Ovary (tissue), 3 donors: Measurements from ENCODE around the gene PRDM16.

Experiments used
- POLR2A ChIP-seq: fragments of 450-650 bp; IDR thresholded peaks from one replicate; pipeline ENCODE4 v1.6.1; 2017; ENCODE audit warnings: antibody characterized with exemption, mild to moderate bottlenecking, moderate library complexity
- TF ChIP-seq, protein P1 (sequence below), 3 donors: fragments of 450-650 bp in 2 of 3; fragments of 200-600 bp in 1 of 3; IDR thresholded peaks; one replicate each; pipeline versions ENCODE4 v1.5.1 to v1.8.0; 2016 to 2022; ENCODE audit warnings: antibody characterized with exemption in 3 of 3, mild to moderate bottlenecking in 1 of 3
- donor health status: DM: no; HTN: no; CAD: no.

DNA sequence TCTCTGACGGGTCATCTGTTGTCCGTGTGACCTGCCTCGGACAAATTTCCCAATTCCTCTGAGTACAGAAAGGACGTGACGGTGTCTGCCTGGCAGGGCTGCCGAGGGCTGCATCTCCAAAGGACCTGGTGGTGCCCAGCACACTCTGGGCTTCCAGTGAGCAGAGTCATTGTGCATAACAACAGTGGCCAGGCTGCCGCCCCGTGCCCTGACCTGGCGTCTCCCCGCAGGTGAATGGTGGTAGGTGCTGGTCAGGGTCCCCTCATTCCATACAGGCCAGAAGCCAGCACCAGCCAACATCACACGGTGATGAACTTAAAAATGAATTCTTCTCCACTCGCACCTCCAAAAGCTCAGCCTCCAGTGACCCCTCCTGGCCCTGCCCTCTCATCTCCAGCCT is 28.2 kb downstream of the PRDM16 start:
- TF ChIP-seq, protein P1, sequence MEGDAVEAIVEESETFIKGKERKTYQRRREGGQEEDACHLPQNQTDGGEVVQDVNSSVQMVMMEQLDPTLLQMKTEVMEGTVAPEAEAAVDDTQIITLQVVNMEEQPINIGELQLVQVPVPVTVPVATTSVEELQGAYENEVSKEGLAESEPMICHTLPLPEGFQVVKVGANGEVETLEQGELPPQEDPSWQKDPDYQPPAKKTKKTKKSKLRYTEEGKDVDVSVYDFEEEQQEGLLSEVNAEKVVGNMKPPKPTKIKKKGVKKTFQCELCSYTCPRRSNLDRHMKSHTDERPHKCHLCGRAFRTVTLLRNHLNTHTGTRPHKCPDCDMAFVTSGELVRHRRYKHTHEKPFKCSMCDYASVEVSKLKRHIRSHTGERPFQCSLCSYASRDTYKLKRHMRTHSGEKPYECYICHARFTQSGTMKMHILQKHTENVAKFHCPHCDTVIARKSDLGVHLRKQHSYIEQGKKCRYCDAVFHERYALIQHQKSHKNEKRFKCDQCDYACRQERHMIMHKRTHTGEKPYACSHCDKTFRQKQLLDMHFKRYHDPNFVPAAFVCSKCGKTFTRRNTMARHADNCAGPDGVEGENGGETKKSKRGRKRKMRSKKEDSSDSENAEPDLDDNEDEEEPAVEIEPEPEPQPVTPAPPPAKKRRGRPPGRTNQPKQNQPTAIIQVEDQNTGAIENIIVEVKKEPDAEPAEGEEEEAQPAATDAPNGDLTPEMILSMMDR (IDR thresholded peaks at IDR 0.05): no peak
- TF ChIP-seq POLR2A: no peak
